Eye (tissue), 1 donor: ENCODE data around the gene PRDM13.
A peak's percentile ranks its signal among the peaks of the same experiment; 100 is the strongest.
"Not testable (repeated sequence)": the region's sequence is repeated elsewhere in the genome, so short reads cannot be mapped to it uniquely, and the experiment has no call there.

Experiments used
- DNase-seq: peaks from one replicate; pipeline ENCODE4 v3.0.0-alpha.2; 2015

PRDM13 gene

GRCh38 chr6:99638358-99638757 is 31.7 kb downstream of the PRDM13 start:
- DNase-seq = not testable (repeated sequence)

- no peak for DNase-seq
Measured at GRCh38 chr6:99641270-99641669, 34.6 kb downstream of the PRDM13 start.

- peak; percentile 59 for DNase-seq
Measured at GRCh38 chr6:99645986-99646385, 39.4 kb downstream of the PRDM13 start.

GRCh38 chr6:99650091-99650571 is 43.5 kb downstream of the PRDM13 start:
- DNase-seq = not testable (repeated sequence)

- DNase-seq = no peak
Measured at GRCh38 chr6:99660206-99660605, 53.6 kb downstream of the PRDM13 start.

- DNase-seq = no peak
Measured at GRCh38 chr6:99661870-99662269, 55.2 kb downstream of the PRDM13 start.

- no peak for DNase-seq
Measured at GRCh38 chr6:99662616-99663015, 56.0 kb downstream of the PRDM13 start.
